GM12801 (cell line): Measurements from ENCODE around the gene HSPA1B.

Source experiments
- CTCF ChIP-seq: IDR thresholded peaks from one replicate; pipeline ENCODE4 v1.5.1; 2011; ENCODE audit warnings: control low read depth; ENCODE audit not compliant: insufficient read length; ENCODE audit errors: extremely low read depth

Gene HSPA1B

GRCh38 chr6:31879143-31879542 is 51.6 kb downstream of the HSPA1B start:
- no peak for TF ChIP-seq CTCF
